Measurements from ENCODE around the gene KCNK3. TPM values are rescaled to one million over a fixed set of nuclear protein-coding genes. Genes with fewer than 3 reads are reported as not detected.
A peak's percentile ranks its signal among the peaks of the same experiment; 100 is the strongest.

Gene KCNK3
- total and polyA plus RNA-seq, 2 of the 13 experiments (the other 11 are each of a cell fraction or from before 2014, with no cell fraction given), result not detected

DNA sequence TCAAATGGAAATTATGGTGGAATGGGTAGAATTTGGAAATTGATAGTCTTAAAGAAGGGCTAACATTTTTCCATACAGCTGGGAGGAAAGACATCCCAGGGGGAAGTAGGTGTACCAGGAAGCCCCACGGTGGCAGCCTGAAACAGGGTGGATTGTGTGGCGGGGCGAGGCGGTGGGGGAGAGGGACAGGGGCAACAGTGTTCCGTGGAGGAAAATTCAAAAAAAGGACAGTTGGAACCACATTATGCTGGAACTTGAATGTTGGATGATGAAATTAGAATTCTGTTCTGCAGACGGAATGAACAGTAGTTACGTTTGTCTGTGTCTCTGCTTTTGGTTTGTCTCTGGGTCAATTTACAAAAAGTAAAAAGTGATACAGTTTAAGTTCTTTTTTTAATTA lies 40.7 kb upstream of the KCNK3 start (continued):
- TF ChIP-seq NR2F1 (CRISPR knock-in tag; IDR thresholded peaks at IDR 0.05), result no peak

GRCh38 chr2:26652361-26653041 lies 40.0 kb upstream of the KCNK3 start:
- DNase-seq (ENCODE audit: low spot score) (no peak), FAIRE-seq (no peak), ATAC-seq (no peak)
- Histone ChIP-seq H3K4me1 (ENCODE audit: insufficient read depth, low read length) (no peaks in the 10 kb centered on the region), H3K9ac (ENCODE audit: insufficient read depth, low read depth, low read length) (no peak overlapping the region), H3K27ac (ENCODE audit: extremely low read length, insufficient read depth, low read length) (no peak overlapping the region), H3K9me3 (ENCODE audit: low read length) (no peaks in the 10 kb centered on the region), H4K20me1 (ENCODE audit: insufficient read depth, low read length) (no peaks in the 10 kb centered on the region), H2AFZ (ENCODE audit: low read length) (no peak overlapping the region), H3K4me3 (replicated peaks in 1 of 3; ENCODE audit: insufficient read depth in 1 of 3, low read depth in 2 of 3, low read length in 3 of 3) (no peak overlapping the region), H3K4me2 (ENCODE audit: low read depth, low read length) (no peak overlapping the region), H3K27me3 (ENCODE audit: control insufficient read depth in 1 of 2, insufficient read depth in 2 of 2, low read length in 2 of 2) (peaks cover 8 to 64% of the 10 kb centered on the region in 2 experiments; a peak in 4 of 5 replicates), H3K36me3 (replicated peaks in 1 of 2; ENCODE audit: control insufficient read depth in 1 of 2, insufficient read depth in 2 of 2, low read length in 2 of 2) (no peaks in the 10 kb centered on the region), H3K79me2 (ENCODE audit: insufficient read depth, low read length) (no peaks in the 10 kb centered on the region)
- BruUV-seq (replicated peaks), result no TSS peak
- CTCF ChIA-PET (ENCODE audit: low intra/inter-chr PET ratio, low total read pairs), result no interaction called here
- TF ChIP-seq ZNF558 (CRISPR knock-in tag; IDR thresholded peaks at IDR 0.05; ENCODE audit: borderline replicate concordance) (no peak), CEBPB (IDR thresholded peaks at IDR 0.05; ENCODE audit: borderline replicate concordance, low read depth, low read length) (peak; percentile 54; the same call in 1 of the 2 replicates), GABPB1 (CRISPR knock-in tag; IDR thresholded peaks at IDR 0.05) (peak; percentile 36; the same call in 1 of the 2 replicates), ZNF605 (CRISPR knock-in tag; IDR thresholded peaks at IDR 0.05) (0 out of 2 replicates have a peak, but pooled peaks have one; percentile 33), HNRNPK (IDR thresholded peaks at IDR 0.05; ENCODE audit: low read depth, low read length, poor library complexity, severe bottlenecking) (no peak), ZNF660 (CRISPR knock-in tag; IDR thresholded peaks at IDR 0.05; ENCODE audit: borderline replicate concordance, low read depth) (no peak), THAP7 (CRISPR knock-in tag; IDR thresholded peaks at IDR 0.05) (no peak)
- intact Hi-C loops (cut with micrococcal nuclease; ENCODE audit: unreplicated experiment) (no loop called here), in situ Hi-C loops (cut with HindIII; ENCODE audit: extremely low pct_ligation_motif_present, low pct_unique_long_range_greater_than_20kb) (no loop called here)
- POLR2A ChIA-PET, result no interaction called here
- WGBS (ENCODE audit: low lambda C conversion rate), result 26% methylated on average over 9 of the region's 12 CpGs

Data from HepG2 (cell line).